ENCODE results near the gene XDH.

Gene XDH

DNA sequence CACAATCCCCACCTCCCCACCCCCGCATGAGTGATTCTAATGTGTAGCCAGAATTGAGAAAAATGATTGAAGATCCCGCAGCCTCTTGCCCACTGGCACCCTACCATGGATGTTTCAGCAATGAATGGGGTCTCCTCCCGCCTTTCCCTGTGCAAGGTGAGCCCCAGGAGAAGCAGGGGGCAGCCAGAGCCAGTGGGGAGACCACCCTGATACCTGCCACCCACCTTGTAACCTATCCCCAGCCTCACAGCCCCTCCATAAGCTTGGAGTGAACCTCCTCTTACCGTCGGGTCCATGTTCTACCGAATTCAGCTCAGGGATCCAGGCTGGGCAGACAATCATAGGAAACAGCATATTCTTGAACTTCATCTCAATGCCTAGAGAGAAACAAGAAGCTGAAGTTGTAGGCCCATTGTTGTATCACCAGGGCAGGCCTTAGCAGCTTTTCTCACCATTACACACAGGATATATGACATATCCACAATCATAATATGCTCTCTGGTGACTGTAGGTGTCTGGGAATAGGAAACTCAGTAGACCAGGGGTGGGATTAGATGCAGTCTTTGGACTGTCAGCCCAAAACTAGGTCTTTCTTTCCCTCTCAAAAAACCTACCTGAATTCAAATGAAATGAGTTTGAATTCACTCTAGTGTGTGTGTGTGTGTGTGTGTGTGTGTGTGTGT lies 30.9 kb downstream of the XDH start:
- no peak overlapping the region for H3K4me2 ChIP-seq (ENCODE audit: low read depth, low read length)

DNA sequence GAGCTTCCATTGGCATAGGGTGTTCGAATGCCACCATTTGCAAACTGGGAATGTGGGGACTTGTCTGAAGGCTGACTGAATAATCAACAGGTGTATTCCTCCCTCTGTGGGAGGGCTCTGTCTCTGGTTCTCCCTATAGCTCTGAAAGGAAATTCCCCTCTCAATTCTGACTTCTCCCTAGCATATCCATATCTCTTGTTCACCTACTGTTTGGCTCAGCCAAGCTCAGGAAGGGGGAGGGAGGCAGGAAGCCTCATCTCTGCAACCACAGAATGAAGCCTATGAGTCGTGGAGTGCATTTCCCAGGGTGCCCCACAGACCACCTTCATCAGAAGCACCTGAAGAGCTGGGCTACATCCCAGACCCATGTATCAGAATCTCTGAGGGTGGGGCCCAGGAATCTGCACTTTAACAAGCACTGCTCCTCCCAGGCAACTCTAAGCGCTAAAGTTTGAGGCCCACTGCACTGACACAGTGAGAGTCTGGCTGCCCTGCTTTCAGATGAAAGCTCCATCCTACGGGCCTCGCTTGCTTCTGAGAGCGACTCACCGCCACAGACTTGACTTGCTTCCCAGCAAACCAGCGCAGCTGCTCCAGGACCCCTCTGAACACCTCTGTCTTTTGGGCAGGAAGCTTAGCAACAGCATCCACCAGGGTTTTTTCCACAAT lies 32.0 kb downstream of the XDH start:
- Histone ChIP-seq H3K27me3 (replicated peaks; ENCODE audit: insufficient read depth, low read length) (no peaks in the 10 kb centered on the region), H2AFZ (ENCODE audit: low read length) (no peak overlapping the region), H3F3A (ENCODE audit: insufficient read depth, low read length) (no peaks in the 10 kb centered on the region), H3K36me3 (replicated peaks; ENCODE audit: insufficient read depth, low read length) (no peaks in the 10 kb centered on the region), H3K4me3 (ENCODE audit: low read length) (no peak overlapping the region), H3K79me2 (ENCODE audit: low read length) (no peaks in the 10 kb centered on the region), H3K4me1 (ENCODE audit: low read length) (no peaks in the 10 kb centered on the region), H3K9me2 (replicated peaks; ENCODE audit: insufficient read depth, low read length) (no peaks in the 10 kb centered on the region), H3K4me2 (ENCODE audit: low read depth, low read length) (no peak overlapping the region), H4K20me1 (ENCODE audit: insufficient read depth, low read length) (no peaks in the 10 kb centered on the region), H3K27ac (ENCODE audit: low read length) (no peak overlapping the region), H3K9me3 (replicated peaks; ENCODE audit: insufficient read depth, low read length) (no peaks in the 10 kb centered on the region), H3K9ac (ENCODE audit: low read length) (no peak overlapping the region)
- TF ChIP-seq, protein P1, sequence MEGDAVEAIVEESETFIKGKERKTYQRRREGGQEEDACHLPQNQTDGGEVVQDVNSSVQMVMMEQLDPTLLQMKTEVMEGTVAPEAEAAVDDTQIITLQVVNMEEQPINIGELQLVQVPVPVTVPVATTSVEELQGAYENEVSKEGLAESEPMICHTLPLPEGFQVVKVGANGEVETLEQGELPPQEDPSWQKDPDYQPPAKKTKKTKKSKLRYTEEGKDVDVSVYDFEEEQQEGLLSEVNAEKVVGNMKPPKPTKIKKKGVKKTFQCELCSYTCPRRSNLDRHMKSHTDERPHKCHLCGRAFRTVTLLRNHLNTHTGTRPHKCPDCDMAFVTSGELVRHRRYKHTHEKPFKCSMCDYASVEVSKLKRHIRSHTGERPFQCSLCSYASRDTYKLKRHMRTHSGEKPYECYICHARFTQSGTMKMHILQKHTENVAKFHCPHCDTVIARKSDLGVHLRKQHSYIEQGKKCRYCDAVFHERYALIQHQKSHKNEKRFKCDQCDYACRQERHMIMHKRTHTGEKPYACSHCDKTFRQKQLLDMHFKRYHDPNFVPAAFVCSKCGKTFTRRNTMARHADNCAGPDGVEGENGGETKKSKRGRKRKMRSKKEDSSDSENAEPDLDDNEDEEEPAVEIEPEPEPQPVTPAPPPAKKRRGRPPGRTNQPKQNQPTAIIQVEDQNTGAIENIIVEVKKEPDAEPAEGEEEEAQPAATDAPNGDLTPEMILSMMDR (IDR thresholded peaks at IDR 0.05; ENCODE audit: low read length) = no peak
- TF ChIP-seq EZH2 (optimal IDR thresholded peaks at IDR 0.05; ENCODE audit: low read depth, low read length) = no peak
- TF ChIP-seq EZH2phosphoT487 (IDR thresholded peaks at IDR 0.05; ENCODE audit: low read length) = no peak
- DNase-seq = no peak

More for the DNA sequence above, 30.9 kb downstream of the XDH start:
- H3K9me2 ChIP-seq (replicated peaks; ENCODE audit: insufficient read depth, low read length) = no peaks in the 10 kb centered on the region
- H3K9me3 ChIP-seq (replicated peaks; ENCODE audit: insufficient read depth, low read length) = no peaks in the 10 kb centered on the region
- no peaks in the 10 kb centered on the region for H3K36me3 ChIP-seq (replicated peaks; ENCODE audit: insufficient read depth, low read length)
- H3K4me1 ChIP-seq (ENCODE audit: low read length) = no peaks in the 10 kb centered on the region
- DNase-seq = no peak
- H3K4me3 ChIP-seq (ENCODE audit: low read length) = no peak overlapping the region
- TF ChIP-seq EZH2 (optimal IDR thresholded peaks at IDR 0.05; ENCODE audit: low read depth, low read length) (no peak), EZH2phosphoT487 (IDR thresholded peaks at IDR 0.05; ENCODE audit: low read length) (no peak)
- TF ChIP-seq, protein P1 (IDR thresholded peaks at IDR 0.05; ENCODE audit: low read length) = no peak
- no peaks in the 10 kb centered on the region for H3K27me3 ChIP-seq (replicated peaks; ENCODE audit: insufficient read depth, low read length)
- no peak overlapping the region for H3K9ac ChIP-seq (ENCODE audit: low read length)
- H4K20me1 ChIP-seq (ENCODE audit: insufficient read depth, low read length) = no peaks in the 10 kb centered on the region
- H2AFZ ChIP-seq (ENCODE audit: low read length) = no peak overlapping the region
- H3K27ac ChIP-seq (ENCODE audit: low read length) = no peak overlapping the region
- H3F3A ChIP-seq (ENCODE audit: insufficient read depth, low read length) = no peaks in the 10 kb centered on the region
- H3K79me2 ChIP-seq (ENCODE audit: low read length) = no peaks in the 10 kb centered on the region

DNA sequence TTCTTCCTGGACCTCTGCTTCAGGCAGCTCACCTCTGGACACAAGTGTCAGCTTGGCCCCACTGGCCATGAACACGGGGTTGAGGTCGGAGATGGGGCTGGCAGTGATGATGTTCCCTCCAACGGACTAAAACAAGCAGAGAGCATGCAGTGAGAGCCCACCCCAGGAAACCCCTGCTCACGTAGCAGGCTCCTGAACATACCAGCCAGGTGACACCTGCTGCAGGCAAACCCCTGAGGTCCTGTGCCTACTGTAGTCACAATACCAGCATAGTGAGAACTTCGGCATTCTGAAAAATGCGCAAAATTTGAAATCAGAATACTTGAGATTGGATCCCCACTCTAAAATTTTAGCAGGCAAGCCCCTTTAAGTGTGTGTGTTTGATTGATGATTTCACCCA lies 32.9 kb downstream of the XDH start:
- H4K20me1 ChIP-seq (ENCODE audit: insufficient read depth, low read length) = no peaks in the 10 kb centered on the region
- no peak overlapping the region for H3K9ac ChIP-seq (ENCODE audit: low read length)
- DNase-seq = no peak
- H3K36me3 ChIP-seq (replicated peaks; ENCODE audit: insufficient read depth, low read length) = no peaks in the 10 kb centered on the region
- no peak overlapping the region for H3K4me3 ChIP-seq (ENCODE audit: low read length)
- H3K27me3 ChIP-seq (replicated peaks; ENCODE audit: insufficient read depth, low read length) = no peaks in the 10 kb centered on the region
- no peak overlapping the region for H2AFZ ChIP-seq (ENCODE audit: low read length)
- TF ChIP-seq EZH2 (optimal IDR thresholded peaks at IDR 0.05; ENCODE audit: low read depth, low read length) (no peak), EZH2phosphoT487 (IDR thresholded peaks at IDR 0.05; ENCODE audit: low read length) (no peak)
- TF ChIP-seq, protein P1 (IDR thresholded peaks at IDR 0.05; ENCODE audit: low read length) = no peak
- no peaks in the 10 kb centered on the region for H3K9me2 ChIP-seq (replicated peaks; ENCODE audit: insufficient read depth, low read length)
- no peaks in the 10 kb centered on the region for H3F3A ChIP-seq (ENCODE audit: insufficient read depth, low read length)
- no peaks in the 10 kb centered on the region for H3K4me1 ChIP-seq (ENCODE audit: low read length)
- no peaks in the 10 kb centered on the region for H3K79me2 ChIP-seq (ENCODE audit: low read length)
- H3K27ac ChIP-seq (ENCODE audit: low read length) = no peak overlapping the region
- H3K9me3 ChIP-seq (replicated peaks; ENCODE audit: insufficient read depth, low read length) = no peaks in the 10 kb centered on the region
- H3K4me2 ChIP-seq (ENCODE audit: low read depth, low read length) = no peak overlapping the region

All from MM.1S (cell line).